ENCODE results near the gene COX19. TPM values are rescaled to one million over a fixed set of nuclear protein-coding genes. Genes with fewer than 3 reads are reported as not detected.

Gene COX19
- total RNA-seq, 1 experiment from 2014 or later = 14.4 TPM

Small RNAs within 50 kb of the gene (microRNA-seq; reads per million reads assigned to microRNA genes)
- 1,238 reads per million, percentile 83 among the genes with 10 or more reads in this experiment for gene MIR339 (ENCODE audit: unreplicated experiment)

Other genes with a start within 250 kb of the COX19 start
- 79.5 TPM for gene DNAAF5, start 248.8 kb downstream of the COX19 start, total RNA-seq (2021; ENCODE audit: unreplicated experiment)
- 62.0 TPM for gene PRKAR1B, start 248.3 kb downstream of the COX19 start, total RNA-seq (2021; ENCODE audit: unreplicated experiment)
- 244 TPM for gene SUN1, start 143.1 kb downstream of the COX19 start, total RNA-seq (2021; ENCODE audit: unreplicated experiment)
- 90.9 TPM for gene GET4, start 99.0 kb downstream of the COX19 start, total RNA-seq (2021; ENCODE audit: unreplicated experiment)
- 3.1 TPM for gene ADAP1, start 20.9 kb downstream of the COX19 start, total RNA-seq (2021; ENCODE audit: unreplicated experiment)
- 0.74 TPM for gene CYP2W1, start 7.6 kb upstream of the COX19 start, total RNA-seq (2021; ENCODE audit: unreplicated experiment)
- 2.9 TPM for gene GPR146, start 69.0 kb upstream of the COX19 start, total RNA-seq (2021; ENCODE audit: unreplicated experiment)
- gene GPER1, start 112.6 kb upstream of the COX19 start, total RNA-seq (2021; ENCODE audit: unreplicated experiment) = 2.9 TPM
- gene ZFAND2A, start 184.6 kb upstream of the COX19 start, total RNA-seq (2021; ENCODE audit: unreplicated experiment) = 24.1 TPM

Data from Panc1 (cell line).